HG03432 (cell line): ENCODE data around the gene IPPK.

Experiments
- ATAC-seq: cut with Tn5 transposase; IDR thresholded peaks from one replicate; pipeline ENCODE4 v1.9.1; 2021; ENCODE audit warnings: mild to moderate bottlenecking, moderate library complexity; ENCODE audit not compliant: unreplicated experiment

IPPK gene

DNA sequence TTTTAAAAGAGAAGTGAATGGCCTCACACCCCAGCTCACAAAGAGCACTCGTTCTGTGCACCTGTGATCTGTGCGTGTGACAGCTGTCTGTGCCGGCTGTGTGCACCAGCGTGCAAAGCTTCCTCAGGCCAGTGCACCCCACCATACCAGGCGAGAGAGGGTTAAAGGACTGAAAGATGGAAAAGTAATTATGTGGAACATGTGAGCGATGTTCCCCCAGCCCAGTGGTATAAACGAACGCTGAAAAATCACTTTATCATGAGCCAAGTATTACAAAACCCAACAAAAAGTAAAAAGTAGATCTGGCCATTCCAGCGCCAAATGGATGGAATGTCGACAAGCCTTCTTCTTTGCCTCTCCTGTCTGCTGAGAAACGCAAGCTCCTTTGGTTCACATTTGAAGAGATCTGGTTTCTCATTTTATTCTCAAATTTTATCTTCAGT is 53.7 kb downstream of the IPPK start:
- no peak for ATAC-seq

DNA sequence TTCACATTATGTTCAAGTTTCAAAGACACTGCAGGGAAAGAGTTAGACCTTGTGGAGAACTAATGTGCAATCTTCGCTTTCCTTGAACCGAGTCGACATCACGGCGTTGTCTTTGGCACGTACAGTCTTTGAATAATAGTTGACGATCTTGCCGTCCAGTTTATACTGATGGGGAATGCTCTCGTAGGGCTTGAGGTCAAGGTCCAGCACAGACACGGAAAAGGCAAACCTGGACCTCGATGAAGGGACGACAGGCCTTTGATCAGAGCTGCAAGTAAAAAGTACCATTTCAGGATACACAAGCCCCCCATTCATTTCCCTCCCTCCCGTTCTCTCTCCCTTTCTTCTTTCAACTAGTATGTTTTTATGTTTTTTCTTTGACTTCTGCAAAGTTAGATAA is 54.1 kb downstream of the IPPK start:
- no peak for ATAC-seq

DNA sequence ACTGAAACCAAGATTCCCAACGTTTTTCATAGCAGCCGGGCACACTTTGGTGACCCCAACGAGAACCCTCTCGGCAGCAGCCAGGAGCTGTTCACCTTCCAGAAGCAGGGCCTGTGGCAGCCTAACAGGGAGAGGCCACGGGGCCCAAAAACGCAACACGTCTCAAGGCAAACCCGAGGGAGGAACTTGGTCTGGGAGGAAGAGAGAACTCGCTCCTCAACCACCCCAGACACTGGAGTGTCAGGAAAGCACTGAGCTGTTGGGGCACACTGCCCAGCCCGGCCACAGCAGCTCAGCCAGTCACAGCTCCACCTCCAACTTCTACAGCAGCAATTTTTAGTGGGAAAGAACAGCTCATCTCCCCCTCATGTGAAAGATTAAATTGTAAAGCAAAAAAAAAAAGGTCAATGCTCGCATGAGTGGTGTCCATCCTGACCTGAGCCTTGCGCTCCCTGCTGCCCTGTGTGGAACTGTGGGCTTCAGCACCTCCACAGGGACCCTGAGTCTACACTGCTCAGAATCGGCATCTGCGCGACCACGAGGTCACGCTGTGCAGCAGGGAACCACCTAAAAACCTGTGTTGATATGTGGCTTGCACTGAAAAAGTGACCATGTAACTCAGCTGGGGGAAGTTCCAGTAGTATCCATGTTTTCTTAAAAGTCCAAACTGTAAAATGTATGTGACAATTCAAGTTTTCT is 55.0 kb downstream of the IPPK start:
- ATAC-seq, result no peak

DNA sequence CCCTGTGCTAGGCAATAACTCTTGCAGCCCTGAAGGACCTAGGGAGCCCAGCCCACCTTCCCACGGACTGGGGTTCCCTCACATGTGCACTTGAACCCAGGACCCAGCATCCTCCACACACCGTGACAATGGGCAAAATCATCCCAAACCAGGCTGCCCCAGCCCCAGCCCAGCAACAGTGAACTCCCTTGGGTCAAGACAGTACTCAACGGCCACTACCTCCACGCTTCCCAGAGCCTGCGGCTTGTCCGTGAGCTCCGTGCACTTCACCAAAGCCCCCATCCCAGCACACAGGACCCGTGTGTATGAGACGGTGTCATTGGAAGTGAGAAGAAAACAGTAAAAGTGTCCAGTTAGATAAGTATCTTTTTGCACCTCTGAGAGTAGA is 55.8 kb downstream of the IPPK start:
- ATAC-seq, result no peak

DNA sequence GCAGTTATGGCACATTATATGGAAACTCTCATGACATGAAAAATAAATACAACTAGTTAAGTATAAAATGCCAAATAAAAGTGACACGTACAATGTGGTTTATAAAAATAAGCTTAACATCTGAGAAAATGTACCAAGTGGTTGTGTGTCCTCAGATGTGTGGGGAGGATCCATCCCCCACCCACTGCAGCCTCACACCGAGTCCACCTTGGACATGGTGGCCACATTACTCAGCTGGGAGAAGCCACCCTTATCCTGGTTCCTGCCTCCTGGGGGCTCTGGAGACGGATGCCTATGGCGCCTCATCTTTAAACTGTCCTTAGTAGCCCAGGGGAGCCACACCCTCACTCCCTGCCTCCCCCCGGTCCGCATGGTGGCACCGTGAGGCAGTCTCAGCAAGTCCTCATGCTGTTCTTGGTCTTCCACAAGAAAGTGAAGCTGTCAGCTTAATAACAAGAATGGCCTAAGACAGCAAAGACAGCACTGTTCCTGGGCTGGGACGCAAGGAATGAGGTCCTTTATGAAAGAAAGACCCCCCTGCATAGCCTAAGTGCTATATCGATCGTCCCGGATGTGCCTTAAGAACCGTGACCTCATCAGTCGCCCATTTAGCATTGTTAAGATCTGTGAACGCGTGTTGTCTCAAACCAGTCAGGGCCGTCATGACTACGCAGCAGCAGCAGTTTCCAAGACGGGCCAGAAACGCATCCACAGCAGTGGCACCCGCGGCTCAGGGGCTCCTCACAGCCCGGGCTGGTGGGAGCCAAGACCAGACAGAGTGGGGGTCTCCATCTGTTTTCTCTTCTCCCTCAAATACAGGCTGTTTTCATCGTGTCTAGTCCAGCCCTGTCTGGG is 56.4 kb downstream of the IPPK start:
- ATAC-seq, result no peak

DNA sequence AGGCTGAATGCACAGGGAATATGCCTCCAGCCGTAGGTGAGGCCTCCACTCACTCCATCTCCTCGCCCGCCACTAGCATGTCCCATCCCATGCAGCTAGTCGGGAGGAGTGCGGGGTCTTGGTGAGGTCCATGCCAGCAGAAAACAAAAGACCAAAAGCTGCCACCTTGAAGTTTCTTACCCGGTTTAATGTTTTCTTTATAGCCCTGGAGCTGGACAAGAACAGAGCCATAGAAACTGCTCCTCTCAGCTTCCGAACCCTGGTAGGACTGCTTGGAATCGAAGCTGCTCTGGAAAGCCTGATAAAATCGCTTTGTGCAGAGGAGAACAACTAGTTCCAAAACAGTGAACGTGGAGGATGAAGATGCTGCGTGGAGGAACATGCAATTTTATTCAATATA is 57.1 kb downstream of the IPPK start:
- no peak for ATAC-seq

DNA sequence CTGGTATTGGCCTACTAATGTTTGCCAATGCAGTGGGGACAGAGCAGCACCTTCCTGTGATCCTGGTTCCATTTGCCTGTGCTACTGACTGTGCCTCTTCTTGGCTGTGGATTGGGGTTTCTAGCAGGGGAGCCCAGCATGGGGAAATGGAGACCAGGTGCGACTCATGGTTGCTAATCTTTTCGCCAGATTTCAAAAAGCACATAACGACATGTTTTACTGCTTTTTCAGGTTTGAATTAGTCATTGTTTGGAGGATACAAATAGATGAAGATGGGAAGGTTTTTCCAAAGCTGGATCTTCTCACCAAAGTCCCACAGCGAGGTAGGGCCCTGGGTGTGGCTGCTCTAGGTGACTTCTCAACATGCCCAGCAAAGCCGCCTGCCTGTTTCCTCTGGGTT is 57.6 kb downstream of the IPPK start:
- no peak for ATAC-seq

DNA sequence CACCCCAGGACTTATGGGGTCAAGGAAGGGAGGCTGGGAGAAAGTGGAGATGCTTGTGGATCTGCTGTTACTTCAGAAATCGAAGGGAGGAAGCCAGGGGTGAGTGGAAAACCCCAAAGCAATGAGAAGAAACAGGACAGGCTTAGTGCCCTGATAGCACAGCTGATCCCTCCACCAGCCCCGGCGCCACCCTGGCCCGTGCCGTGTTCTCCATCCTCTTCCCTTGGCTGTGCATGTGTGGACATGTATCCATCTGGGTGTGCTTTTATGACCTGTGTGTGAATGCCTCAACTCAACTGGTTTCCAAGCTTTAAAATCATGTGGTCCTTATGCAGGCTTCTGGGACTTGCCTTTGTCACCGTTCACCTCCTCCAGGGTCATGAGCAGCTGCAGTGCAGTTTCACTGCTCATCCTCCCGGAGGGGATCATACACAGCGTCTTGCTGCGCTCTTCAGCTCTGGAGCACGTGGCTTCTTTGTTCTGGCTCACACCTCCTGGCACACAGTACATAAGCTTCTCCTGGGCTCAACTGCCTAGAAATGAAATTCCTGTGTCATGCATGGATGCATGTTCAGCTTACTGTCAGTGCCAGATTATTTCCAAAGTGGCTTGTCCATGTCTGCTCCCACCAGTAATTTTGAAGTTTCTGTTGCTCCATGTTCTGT is 58.2 kb downstream of the IPPK start:
- no peak for ATAC-seq

DNA sequence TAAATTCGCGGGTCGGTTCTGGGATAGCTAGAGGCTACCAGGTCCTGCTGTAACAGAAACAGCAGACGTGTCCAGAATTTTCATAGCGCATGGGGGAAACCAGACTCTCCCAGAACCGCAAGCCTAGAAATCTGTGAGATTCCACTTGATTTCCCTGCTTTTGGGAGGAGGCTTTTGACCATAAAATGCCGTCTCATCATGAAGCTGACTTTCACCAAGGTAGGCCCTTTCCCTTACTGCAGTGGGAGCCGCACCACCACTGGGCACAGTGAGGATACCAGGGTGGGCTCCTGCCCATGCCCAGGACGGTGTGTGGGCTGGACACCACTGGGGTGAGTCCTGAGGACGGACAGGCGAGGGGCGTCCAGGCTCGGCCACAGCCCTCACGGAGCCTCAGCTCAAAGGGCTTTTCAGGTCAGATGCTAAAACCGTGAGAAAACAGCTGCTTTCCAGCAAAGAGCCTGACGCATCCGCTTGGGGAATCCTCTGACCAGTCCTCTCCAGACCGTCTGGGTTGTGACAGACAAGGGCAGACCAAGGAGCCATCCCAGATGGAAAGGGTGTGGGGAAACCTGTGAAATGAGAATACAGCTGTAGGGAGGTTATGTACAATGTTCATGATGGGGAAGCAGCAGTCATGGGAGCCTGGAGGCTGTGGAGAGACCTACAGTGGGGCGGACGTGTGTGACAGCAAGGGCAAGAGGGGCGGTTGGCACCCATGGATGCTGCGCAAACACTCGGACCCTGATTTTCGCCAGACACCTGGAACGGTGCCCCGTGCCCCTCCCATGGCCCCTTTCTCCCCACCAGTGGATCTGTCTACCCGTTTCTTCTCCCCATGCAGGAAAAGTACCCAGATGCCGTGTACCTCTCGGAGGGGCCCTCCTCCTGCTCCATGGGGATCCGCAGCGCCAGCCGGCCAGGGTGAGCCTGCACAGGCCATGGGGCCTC is 59.2 kb downstream of the IPPK start:
- no peak for ATAC-seq

DNA sequence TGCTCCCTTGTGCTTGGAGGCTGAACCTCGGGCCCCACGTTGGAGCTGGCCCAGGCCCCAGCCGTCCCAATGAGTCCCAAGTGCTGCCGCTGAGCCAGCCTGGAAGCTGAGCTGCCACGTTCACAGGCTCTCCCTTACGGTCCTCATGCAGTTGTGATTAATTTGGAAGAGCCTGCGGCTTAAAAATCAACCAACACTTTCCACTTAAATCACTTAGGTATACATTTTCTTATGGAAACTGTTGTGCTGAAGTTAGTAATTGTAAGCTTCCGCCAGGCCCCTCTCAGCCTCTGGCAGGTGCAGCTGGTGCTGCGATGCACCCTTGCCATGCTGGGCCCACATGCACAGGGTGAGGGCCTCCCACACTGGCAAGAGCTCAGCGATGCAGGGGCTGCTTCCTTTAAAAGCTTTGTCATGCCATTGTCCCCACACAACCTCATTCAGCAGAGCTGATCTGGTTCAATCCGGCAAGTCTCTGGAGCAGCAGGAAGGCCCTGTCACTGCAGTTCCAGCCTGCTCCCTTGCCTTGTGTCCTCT is 61.0 kb downstream of the IPPK start:
- no peak for ATAC-seq

DNA sequence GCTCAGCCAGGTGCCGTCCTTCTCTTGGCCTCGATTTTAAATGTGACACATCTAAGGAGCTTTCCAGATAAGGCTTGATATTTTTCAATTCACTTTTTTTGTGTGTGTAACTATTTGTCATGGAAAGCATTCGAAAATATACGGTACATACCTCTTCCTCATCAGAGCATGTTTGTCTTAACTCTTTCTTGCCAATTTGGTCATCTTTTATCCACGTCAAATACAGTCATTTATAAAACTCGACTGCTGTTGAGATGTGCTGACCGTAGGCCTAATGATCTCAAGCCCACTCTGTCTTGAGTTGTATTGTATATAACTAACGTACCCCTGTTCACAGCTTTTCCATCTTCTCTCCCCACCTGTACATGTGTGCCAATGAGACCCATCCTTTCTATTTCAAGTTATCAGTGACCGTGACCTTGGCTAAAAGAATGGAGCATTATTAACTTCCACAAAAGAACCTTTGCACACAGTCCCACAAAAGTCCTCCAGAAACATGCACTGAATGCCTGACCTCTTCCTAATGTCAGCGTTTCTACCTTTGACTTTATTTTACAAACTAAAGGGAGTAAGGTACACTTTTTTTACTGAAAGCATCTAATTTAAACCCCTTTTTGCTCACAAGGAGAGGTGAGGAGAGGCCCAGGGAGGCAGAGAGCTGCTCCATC is 61.6 kb downstream of the IPPK start:
- no peak for ATAC-seq

DNA sequence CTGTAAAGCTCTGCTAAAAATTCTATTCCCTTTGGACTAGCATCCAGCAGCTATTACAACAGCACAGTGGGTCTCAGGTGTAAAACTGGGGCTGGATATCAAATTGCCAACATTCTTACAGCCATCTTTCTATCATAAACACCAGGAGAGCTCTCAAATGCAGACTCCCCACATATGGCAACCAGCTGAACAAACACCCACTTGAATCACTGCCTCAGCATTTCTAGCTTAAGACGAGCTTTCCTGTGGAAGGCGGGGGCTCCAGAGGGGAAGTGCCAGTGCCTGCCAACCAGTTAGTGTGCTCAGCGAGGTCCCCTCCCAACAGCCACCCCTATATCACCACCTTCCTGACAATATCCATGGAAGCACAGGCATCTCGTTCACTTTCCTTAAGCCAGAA is 62.2 kb downstream of the IPPK start:
- ATAC-seq, result no peak

DNA sequence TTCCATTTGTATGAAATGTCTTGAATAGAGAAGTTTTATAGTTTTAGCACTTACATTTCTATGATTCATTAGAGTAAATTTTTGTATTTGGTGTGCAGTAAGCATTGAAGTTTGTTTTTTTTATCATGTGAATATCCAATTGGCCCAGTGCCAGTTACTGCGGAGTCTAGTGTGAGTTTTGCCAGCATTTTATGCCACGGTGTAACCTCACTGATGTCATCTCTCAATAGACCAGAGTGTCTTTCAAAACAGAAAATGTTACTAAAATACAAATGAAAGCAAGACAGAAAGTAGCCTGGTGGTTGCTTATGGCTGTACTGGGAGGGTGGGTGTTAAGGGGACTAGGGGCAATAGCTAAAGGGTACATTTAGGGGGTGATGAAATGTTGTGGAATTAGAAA is 62.8 kb downstream of the IPPK start:
- ATAC-seq, result no peak

DNA sequence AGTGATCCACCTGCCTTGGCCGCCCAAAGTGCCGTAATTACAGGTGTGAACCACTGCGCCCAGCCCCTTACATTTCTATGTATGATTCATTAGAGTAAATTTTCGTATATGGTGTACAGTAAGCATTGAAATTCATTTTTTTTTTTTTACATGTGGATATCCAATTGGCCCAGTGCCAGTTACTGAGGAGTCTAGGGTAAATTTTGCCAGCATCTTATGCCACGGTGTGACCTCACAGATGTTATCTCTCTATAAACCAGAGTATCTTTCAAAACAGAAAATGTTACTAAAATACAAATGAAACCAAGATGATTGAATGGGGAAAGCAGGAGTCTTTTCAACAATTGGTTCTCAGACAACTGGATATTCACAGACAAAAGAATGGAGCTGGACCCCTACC is 64.7 kb downstream of the IPPK start:
- ATAC-seq, result no peak

DNA sequence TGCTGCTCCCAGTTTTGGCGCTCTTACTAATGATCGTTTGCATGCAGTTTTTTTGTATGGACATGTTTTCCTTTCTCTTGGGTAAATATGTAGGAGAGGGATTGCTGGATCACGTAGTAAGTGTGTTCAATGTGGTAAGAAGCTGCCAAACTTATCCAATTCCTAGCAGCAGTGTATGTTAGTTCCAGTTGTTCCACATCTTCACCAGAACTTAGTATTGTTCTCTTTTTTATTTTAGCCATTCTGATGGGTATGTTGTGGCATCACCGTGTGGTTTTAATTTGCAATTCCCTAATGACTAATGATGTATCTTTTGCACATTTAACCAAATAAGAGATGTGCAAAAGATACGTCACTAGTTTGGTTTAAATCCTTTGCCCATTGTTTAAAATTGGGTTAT is 65.9 kb downstream of the IPPK start:
- no peak for ATAC-seq

DNA sequence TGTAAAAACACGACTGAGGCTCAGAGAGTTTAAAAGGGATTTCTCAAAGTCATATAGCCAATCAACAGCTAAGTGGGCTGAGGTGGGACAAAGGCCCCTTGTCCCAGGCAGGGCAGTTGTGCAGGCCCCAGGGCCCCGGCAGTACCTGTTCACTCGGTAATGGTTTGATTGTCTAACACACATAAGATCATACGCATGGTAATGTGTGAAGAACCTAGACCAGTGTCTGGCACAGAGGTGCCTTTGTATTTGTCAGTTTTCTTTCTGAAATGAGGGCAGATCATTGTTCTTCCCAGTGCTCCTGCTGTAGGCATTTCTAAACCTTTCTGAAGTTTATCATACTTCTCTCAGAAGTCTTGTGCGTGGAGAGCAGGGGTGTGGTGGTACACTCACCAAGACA is 66.8 kb downstream of the IPPK start:
- no peak for ATAC-seq

DNA sequence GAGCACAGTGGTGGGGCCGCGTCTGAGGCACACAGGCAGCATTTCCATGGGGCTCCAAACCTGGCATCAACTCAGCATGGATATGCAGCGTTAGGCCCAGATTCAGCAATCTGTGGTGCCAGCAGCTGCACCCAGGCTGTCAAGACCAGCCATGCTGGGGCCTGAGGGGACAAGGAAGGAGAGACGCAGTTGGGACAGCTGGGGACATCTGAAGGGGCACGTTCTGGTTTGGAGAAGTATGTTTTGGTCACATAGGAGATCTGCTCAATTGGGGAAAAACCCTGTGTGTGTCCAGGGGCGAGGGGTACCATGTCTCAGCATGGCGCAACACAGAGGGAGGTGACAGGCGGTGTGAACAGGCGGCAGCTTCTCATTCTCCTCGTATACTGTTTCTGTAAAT is 67.5 kb downstream of the IPPK start:
- ATAC-seq, result no peak

DNA sequence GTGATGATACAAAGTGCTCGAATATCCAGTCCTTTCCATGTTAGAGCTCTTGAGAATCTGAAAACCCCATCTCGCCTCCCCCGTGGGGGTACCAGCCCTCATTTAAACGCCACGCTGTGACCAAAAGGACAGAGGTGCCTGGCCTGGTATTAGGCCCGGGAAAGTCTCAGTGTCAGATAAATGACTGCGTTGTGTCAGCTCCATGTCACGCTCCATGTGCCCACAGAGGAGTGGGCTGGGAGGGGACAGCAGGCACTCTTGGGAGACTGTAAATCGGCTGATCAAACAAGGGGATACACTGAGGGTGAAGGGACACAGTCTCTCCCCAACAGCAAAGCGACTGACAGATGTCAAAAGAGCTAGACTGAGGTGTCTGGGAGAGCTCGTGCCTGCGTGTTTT is 68.5 kb downstream of the IPPK start:
- ATAC-seq, result no peak

DNA sequence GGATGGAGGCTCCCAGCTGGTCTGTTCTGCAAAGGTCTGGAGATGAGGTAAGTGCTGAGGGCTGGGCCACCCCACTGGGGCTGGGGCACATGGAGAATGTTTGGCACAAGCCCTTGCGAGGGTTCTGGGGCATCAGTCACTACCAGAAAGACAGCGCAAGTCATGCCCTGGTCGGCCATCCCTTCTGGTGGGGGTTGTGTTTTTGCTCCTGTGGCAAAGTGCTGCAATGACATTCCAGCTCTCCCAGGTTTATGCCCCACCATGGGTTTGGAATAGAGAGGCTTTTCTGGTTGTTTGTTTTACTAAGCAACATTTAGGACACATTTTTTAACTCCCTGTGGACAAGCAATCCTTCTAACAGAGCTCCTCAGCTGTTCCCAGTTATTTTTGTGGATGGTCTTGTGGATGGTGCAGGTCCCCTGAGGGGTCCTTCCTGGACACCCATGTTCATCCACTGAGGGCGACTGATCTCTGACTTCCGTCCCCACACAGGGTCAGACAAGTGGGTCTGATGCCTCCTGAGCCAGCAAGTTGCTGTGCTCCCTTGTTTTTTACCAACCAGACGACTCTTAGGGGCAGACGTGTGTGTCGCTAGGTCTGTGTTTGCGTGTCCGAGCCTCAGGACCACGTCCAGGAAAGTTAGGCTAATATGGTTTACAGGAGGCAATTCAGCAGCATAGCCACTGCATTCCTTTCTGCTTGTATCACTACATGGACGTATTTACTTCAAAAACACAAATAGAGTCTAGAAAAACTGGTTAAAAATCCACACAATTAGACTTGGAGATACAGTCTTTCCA is 69.3 kb downstream of the IPPK start:
- no peak for ATAC-seq
